GM12878 (cell line): ENCODE results near the gene SEC14L1. TPM values are rescaled to one million over a fixed set of nuclear protein-coding genes. Genes with fewer than 3 reads are reported as not detected.

ENCODE experiments used
- ATAC-seq: fragments of 200-7000 bp; cut with Tn5 transposase; 3 replicates; pipeline ENCODE4 v1.9.1; 2020; ENCODE audit warnings: mild to moderate bottlenecking, moderate library complexity
- BruUV-seq: library from RNA; stranded (reverse); fragments of 400-500 nt; replicated peaks from 2 replicates; lab custom pipeline; 2021; lab: Mats Ljungman, UMichigan
- CTCF ChIA-PET: fragments of 300-600 bp; sonication (Branson Sonifier 250); formaldehyde crosslinking; extraction: SDS; loops from one replicate; lab custom pipeline; 2021; ENCODE audit warnings: inconsistent platforms; lab: Yijun Ruan, JAX
- POLR2A ChIA-PET: fragments of 350-600 bp; formaldehyde crosslinking; extraction: SDS; loops from one replicate; lab custom pipeline; 2021; ENCODE audit warnings: inconsistent platforms; lab: Charles Lee
- RAD21 ChIA-PET: fragments of 300-600 bp; sonication (Branson Sonifier 250); formaldehyde crosslinking; loops from one replicate; lab custom pipeline; 2023; ENCODE audit warnings: antibody characterized with exemption; ENCODE audit not compliant: unreplicated experiment; lab: Charles Lee
- SMC1A ChIA-PET: fragments of 300-600 bp; sonication (Branson Sonifier 250); formaldehyde crosslinking; loops from one replicate; lab custom pipeline; 2023; ENCODE audit not compliant: unreplicated experiment, uncharacterized antibody; lab: Charles Lee
- DNase-seq: peaks from one replicate; pipeline ENCODE4 v3.0.0-alpha.2; 2011; ENCODE audit warnings: low read depth, low spot score
- FAIRE-seq: peaks from 3 replicates; lab custom pipeline; 2011; peaks lifted over from hg19 to GRCh38; lab: Jason Lieb, UNC
- H2AFZ ChIP-seq: 2 replicates; pipeline ENCODE4 v1.6.0; 2011; ENCODE audit warnings: low read depth, low read length, control low read depth; ENCODE audit not compliant: control insufficient read depth
- H3K27ac ChIP-seq: 2 replicates; pipeline ENCODE4 v1.5.1; 2011; ENCODE audit warnings: control low read depth; ENCODE audit not compliant: control insufficient read depth, insufficient read depth
- H3K27me3 ChIP-seq, 2 experiments: replicated peaks in 1 of 2; 2 replicates each; pipeline versions ENCODE4 v1.6.0 to v1.6.1; 2011; ENCODE audit warnings: low read length in 1 of 2; ENCODE audit not compliant: control insufficient read depth in 2 of 2, insufficient read depth in 2 of 2
- H3K36me3 ChIP-seq, 2 experiments: 2 replicates each; pipeline ENCODE4 v1.5.1; 2011; ENCODE audit warnings: low read length in 1 of 2; ENCODE audit not compliant: control insufficient read depth in 2 of 2, insufficient read depth in 2 of 2
- H3K4me1 ChIP-seq: 2 replicates; pipeline ENCODE4 v1.6.1; 2011; ENCODE audit warnings: mild to moderate bottlenecking, low read length, moderate library complexity, mixed read lengths; ENCODE audit not compliant: control insufficient read depth, insufficient read depth
- H3K4me2 ChIP-seq: 2 replicates; pipeline ENCODE4 v1.6.0; 2011; ENCODE audit warnings: control low read depth; ENCODE audit not compliant: control insufficient read depth, insufficient read depth
- H3K4me3 ChIP-seq: fragments of 200-600 bp; sonication (generic); 2 replicates; pipeline ENCODE4 v1.5.1; 2016
- H3K79me2 ChIP-seq: 2 replicates; pipeline ENCODE4 v1.6.0; 2011; ENCODE audit warnings: low read length; ENCODE audit not compliant: control insufficient read depth, insufficient read depth
- H3K9ac ChIP-seq: 2 replicates; pipeline ENCODE4 v1.8.0; 2011; ENCODE audit warnings: low read length, control low read depth, mixed read lengths; ENCODE audit not compliant: control insufficient read depth, insufficient read depth
- H3K9me3 ChIP-seq: replicated peaks from 3 replicates; pipeline ENCODE4 v1.5.1; 2011; ENCODE audit warnings: mild to moderate bottlenecking, low read length; ENCODE audit not compliant: control insufficient read depth, insufficient read depth
- H4K20me1 ChIP-seq: 2 replicates; pipeline ENCODE4 v1.6.0; 2011; ENCODE audit not compliant: control insufficient read depth, insufficient read depth
- ATF7 ChIP-seq: fragments of 450-650 bp; IDR thresholded peaks from 2 replicates; pipeline ENCODE4 v1.6.1; 2016; ENCODE audit warnings: low read depth, mild to moderate bottlenecking
- BACH1 ChIP-seq: fragments of 450-650 bp; IDR thresholded peaks from 2 replicates; pipeline ENCODE4 v1.6.1; 2017; ENCODE audit warnings: mild to moderate bottlenecking, borderline replicate concordance
- BRCA1 ChIP-seq: IDR thresholded peaks from 2 replicates; pipeline ENCODE4 v1.6.1; 2011; ENCODE audit warnings: low read depth, low read length, improper control_type of control experiment
- FOS ChIP-seq: IDR thresholded peaks from 3 replicates; pipeline ENCODE4 v1.6.1; 2011; ENCODE audit warnings: borderline replicate concordance; ENCODE audit not compliant: insufficient read length; ENCODE audit errors: extremely low read depth
- JUND ChIP-seq: IDR thresholded peaks from 2 replicates; pipeline ENCODE4 v1.6.1; 2012; ENCODE audit warnings: low read depth, mild to moderate bottlenecking, low read length, improper control_type of control experiment, moderate library complexity
- MYC ChIP-seq: IDR thresholded peaks from 2 replicates; pipeline ENCODE4 v1.6.1; 2011; ENCODE audit warnings: mild to moderate bottlenecking, low read length, moderate library complexity, inconsistent platforms; ENCODE audit not compliant: insufficient read depth, insufficient replicate concordance, insufficient read length, severe bottlenecking
- RUNX3 ChIP-seq: IDR thresholded peaks from 2 replicates; pipeline ENCODE4 v1.6.1; 2012; ENCODE audit warnings: low read length, inconsistent platforms
- SMAD5 ChIP-seq: IDR thresholded peaks from 2 replicates; pipeline ENCODE4 v1.6.1; 2016; ENCODE audit warnings: antibody characterized with exemption, low read depth
- TCF3 ChIP-seq: IDR thresholded peaks from 2 replicates; pipeline ENCODE4 v1.6.1; 2012; ENCODE audit warnings: low read depth, mild to moderate bottlenecking, low read length, borderline replicate concordance; ENCODE audit not compliant: insufficient read depth
- ZNF217 ChIP-seq: fragments of 450-650 bp; IDR thresholded peaks from 2 replicates; pipeline ENCODE4 v1.6.1; 2017; ENCODE audit warnings: antibody characterized with exemption, mild to moderate bottlenecking
- WGBS: methylation state at CpG from one replicate; pipeline ENCODE4 v1.1.6; 2016; ENCODE audit warnings: low lambda C conversion rate; ENCODE audit not compliant: insufficient replicate concordance, insufficient coverage; ENCODE audit errors: missing lambda C conversion rate; 5-methylcytosine and 5-hydroxymethylcytosine counted together
- in situ Hi-C: fragments of 300-500 bp; cut with MboI; formaldehyde crosslinking; loops from 9 replicates; pipeline ENCODE4 v1.14.3; 2018; ENCODE audit warnings: mixed read lengths
- intact Hi-C: fragments of 100-400 bp; cut with micrococcal nuclease; formaldehyde crosslinking; loops from one replicate; pipeline ENCODE4 v1.14.2; 2022; ENCODE audit not compliant: unreplicated experiment
- polyA plus RNA-seq, 11 experiments: library from polyadenylated mRNA; depleted of rRNA in 4 of 11; unstranded in 6 of 11; stranded (reverse) in 5 of 11; fragments of >200 nt; fragmentation: Nextera tagmentation in 4 of 11; fragmentation: Illumina TruSeq in 1 of 11; extraction: Ambion mirVana in 4 of 11; extraction: Trizol in 1 of 11; gene quantifications; 1 replicate in 1 of 11; 2 replicates in 10 of 11; pipeline versions ENCODE4 v1.2.1 to v1.2.3, GENCODE V29; 2011 to 2016; ENCODE audit warnings: inconsistent platforms in 2 of 11, missing spikeins in 2 of 11, low read depth in 1 of 11
- total RNA-seq, 4 experiments: library from RNA; depleted of rRNA in 3 of 4; stranded (reverse); fragments of >200 nt in 3 of 4; fragmentation: Illumina TruSeq in 1 of 4; extraction: Trizol in 1 of 4; gene quantifications; 2 replicates each; pipeline versions ENCODE4 v1.2.1 to v1.2.3, GENCODE V29; 2013 to 2021
- TF ChIP-seq, protein P1 (sequence below): fragments of 450-650 bp; IDR thresholded peaks from 2 replicates; pipeline ENCODE4 v1.6.1; 2016; ENCODE audit warnings: mild to moderate bottlenecking, moderate library complexity, borderline replicate concordance
- TF ChIP-seq, protein P2 (sequence below): IDR thresholded peaks from 2 replicates; pipeline ENCODE4 v1.6.1; 2011; ENCODE audit warnings: borderline replicate concordance, low read depth, mild to moderate bottlenecking, moderate library complexity, mixed read lengths, low read length; ENCODE audit not compliant: insufficient read depth; ENCODE audit errors: extremely low read length
- TF ChIP-seq, protein P3 (sequence below): fragments of 450-650 bp; IDR thresholded peaks from 2 replicates; pipeline ENCODE4 v1.6.1; 2017; ENCODE audit warnings: low read depth, mild to moderate bottlenecking, moderate library complexity

Gene SEC14L1
- total and polyA plus RNA-seq, 10 of the 15 experiments (the other 5 are each of a cell fraction or from before 2014, with no cell fraction given): 6.3 to 66.1 (median 33.5) TPM

DNA sequence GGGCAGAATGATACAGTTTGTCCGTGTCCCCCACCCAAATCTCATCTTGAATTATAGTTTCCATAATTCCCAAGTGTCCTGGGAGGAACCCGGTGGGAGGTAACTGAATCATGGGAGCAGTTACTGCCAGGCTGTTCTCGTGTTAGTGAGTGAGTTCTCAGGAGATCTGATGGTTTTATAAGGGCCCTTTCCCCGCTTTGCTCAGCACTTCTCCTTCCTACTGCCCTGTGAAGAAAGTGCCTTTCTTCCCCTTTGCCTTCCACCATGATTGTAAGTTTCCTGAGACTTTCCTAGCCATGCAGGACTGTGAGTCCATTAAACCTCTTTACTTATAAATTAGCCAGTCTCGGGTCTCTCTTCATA lies 28.9 kb upstream of the SEC14L1 start:
- ChIA-PET SMC1A (interaction anchor here (3.1 kb wide), 1 partner anchor 28 kb away, joined by 14 read pairs; the partner anchor contains the start of gene SEC14L1), POLR2A (interaction anchor here (0.7 to 6.2 kb wide), 2 partner anchors 9 to 29 kb away, joined by 3 to 60 read pairs; partner anchors contain the start of gene SEC14L1), CTCF (no interaction called here), RAD21 (interaction anchor here (6.6 kb wide), 1 partner anchor 29 kb away, joined by 87 read pairs; the partner anchor contains the start of gene SEC14L1)
- H3K4me1 ChIP-seq: peaks cover 33% of the 10 kb centered on the region
- in situ Hi-C loops: no loop called here
- no peak overlapping the region for H3K27ac ChIP-seq
- H3K4me3 ChIP-seq: no peak overlapping the region
- ATAC-seq (no peak), FAIRE-seq (no peak), DNase-seq (no peak)
- H3K9ac ChIP-seq: no peak overlapping the region
- 95% methylated on average over 5 of the region's 5 CpGs for WGBS
- no peaks in the 10 kb centered on the region for H3K36me3 ChIP-seq
- H4K20me1 ChIP-seq: no peaks in the 10 kb centered on the region
- no peak overlapping the region for H3K4me2 ChIP-seq
- intact Hi-C loops: no loop called here
- H3K27me3 ChIP-seq: no peaks in the 10 kb centered on the region
- no peaks in the 10 kb centered on the region for H3K9me3 ChIP-seq
- no TSS peak for BruUV-seq
- H3K79me2 ChIP-seq: no peaks in the 10 kb centered on the region
- no peak overlapping the region for H2AFZ ChIP-seq
- TF ChIP-seq BRCA1 (no peak), MYC (no peak), RUNX3 (no peak), TCF3 (no peak), ATF7 (no peak), JUND (no peak), FOS (no peak), SMAD5 (no peak), ZNF217 (no peak), BACH1 (no peak)
- TF ChIP-seq, protein P1, sequence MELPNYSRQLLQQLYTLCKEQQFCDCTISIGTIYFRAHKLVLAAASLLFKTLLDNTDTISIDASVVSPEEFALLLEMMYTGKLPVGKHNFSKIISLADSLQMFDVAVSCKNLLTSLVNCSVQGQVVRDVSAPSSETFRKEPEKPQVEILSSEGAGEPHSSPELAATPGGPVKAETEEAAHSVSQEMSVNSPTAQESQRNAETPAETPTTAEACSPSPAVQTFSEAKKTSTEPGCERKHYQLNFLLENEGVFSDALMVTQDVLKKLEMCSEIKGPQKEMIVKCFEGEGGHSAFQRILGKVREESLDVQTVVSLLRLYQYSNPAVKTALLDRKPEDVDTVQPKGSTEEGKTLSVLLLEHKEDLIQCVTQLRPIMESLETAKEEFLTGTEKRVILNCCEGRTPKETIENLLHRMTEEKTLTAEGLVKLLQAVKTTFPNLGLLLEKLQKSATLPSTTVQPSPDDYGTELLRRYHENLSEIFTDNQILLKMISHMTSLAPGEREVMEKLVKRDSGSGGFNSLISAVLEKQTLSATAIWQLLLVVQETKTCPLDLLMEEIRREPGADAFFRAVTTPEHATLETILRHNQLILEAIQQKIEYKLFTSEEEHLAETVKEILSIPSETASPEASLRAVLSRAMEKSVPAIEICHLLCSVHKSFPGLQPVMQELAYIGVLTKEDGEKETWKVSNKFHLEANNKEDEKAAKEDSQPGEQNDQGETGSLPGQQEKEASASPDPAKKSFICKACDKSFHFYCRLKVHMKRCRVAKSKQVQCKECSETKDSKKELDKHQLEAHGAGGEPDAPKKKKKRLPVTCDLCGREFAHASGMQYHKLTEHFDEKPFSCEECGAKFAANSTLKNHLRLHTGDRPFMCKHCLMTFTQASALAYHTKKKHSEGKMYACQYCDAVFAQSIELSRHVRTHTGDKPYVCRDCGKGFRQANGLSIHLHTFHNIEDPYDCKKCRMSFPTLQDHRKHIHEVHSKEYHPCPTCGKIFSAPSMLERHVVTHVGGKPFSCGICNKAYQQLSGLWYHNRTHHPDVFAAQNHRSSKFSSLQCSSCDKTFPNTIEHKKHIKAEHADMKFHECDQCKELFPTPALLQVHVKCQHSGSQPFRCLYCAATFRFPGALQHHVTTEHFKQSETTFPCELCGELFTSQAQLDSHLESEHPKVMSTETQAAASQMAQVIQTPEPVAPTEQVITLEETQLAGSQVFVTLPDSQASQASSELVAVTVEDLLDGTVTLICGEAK: no peak
- TF ChIP-seq, protein P2, sequence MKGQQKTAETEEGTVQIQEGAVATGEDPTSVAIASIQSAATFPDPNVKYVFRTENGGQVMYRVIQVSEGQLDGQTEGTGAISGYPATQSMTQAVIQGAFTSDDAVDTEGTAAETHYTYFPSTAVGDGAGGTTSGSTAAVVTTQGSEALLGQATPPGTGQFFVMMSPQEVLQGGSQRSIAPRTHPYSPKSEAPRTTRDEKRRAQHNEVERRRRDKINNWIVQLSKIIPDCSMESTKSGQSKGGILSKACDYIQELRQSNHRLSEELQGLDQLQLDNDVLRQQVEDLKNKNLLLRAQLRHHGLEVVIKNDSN: no peak
- TF ChIP-seq, protein P3, sequence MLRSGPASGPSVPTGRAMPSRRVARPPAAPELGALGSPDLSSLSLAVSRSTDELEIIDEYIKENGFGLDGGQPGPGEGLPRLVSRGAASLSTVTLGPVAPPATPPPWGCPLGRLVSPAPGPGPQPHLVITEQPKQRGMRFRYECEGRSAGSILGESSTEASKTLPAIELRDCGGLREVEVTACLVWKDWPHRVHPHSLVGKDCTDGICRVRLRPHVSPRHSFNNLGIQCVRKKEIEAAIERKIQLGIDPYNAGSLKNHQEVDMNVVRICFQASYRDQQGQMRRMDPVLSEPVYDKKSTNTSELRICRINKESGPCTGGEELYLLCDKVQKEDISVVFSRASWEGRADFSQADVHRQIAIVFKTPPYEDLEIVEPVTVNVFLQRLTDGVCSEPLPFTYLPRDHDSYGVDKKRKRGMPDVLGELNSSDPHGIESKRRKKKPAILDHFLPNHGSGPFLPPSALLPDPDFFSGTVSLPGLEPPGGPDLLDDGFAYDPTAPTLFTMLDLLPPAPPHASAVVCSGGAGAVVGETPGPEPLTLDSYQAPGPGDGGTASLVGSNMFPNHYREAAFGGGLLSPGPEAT: no peak
